ENCODE results near the gene RPUSD3. TPM values are rescaled to one million over a fixed set of nuclear protein-coding genes. Genes with fewer than 3 reads are reported as not detected.

RPUSD3 gene
- total RNA-seq, 1 experiment from 2014 or later, result 54.1 TPM

DNA sequence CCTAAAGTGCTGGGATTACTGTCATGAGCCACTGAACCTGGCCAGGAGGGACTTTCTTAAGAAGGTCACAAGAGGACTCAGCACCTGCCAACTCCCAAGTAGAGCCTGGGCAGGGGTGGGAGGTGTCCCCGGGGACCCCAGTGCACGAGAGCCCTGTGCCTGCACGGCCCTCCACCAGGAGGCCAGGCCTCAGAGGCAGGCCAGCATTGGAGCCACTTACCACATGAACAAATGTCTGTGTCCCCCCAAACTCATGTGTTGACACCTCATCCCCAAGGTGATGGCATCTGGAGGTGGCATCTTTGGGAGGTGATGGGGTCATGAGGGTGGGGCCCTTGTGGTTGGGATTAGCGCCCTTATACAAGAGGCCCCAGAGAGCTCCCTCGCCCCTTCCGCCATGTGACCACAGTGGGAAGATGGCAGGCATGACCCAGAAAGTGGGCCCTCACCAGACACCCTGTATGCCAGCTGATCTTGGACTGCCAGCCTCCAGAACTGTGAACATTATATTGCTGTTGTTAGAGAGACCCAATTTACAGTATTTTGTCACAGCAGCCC is 3.2 kb upstream of the RPUSD3 start:
- H2AFZ ChIP-seq (ENCODE audit: low read length), result no peak overlapping the region
- no peak for DNase-seq
- H3K9ac ChIP-seq (ENCODE audit: low read length), result no peak overlapping the region
- ChIA-PET CTCF (interaction anchor here (0.6 kb wide), 1 partner anchor 79 kb away, joined by 8 read pairs; no protein-coding TSS in a partner anchor), POLR2A (ENCODE audit: unreplicated experiment) (no interaction called here)
- ATAC-seq, result no peak
- no peaks in the 10 kb centered on the region for H3K9me2 ChIP-seq (replicated peaks; ENCODE audit: low read length)
- H3K4me1 ChIP-seq (ENCODE audit: insufficient read depth, low read length), result peaks cover 19% of the 10 kb centered on the region
- H3K4me3 ChIP-seq (ENCODE audit: low read length), result no peak overlapping the region
- H3K4me2 ChIP-seq (ENCODE audit: low read length), result no peak overlapping the region
- no peaks in the 10 kb centered on the region for H3K9me3 ChIP-seq (ENCODE audit: low read length)
- H3K36me3 ChIP-seq (ENCODE audit: low read depth, low read length), result no peaks in the 10 kb centered on the region
- peaks cover 14% of the 10 kb centered on the region for H3K79me2 ChIP-seq (ENCODE audit: low read length)
- intact Hi-C loops (cut with micrococcal nuclease), result loop anchor here (10.0 kb wide), 2 partner anchors 178 to 438 kb away; partner anchors contain the start of gene FANCD2
- no peak for TF ChIP-seq EZH2phosphoT487 (IDR thresholded peaks at IDR 0.05; ENCODE audit: borderline replicate concordance, low read length)
- no peak for TF ChIP-seq EZH2 (IDR thresholded peaks at IDR 0.05; ENCODE audit: low read length, unreplicated experiment)
- no peak for TF ChIP-seq CTCF (conservative IDR thresholded peaks at IDR 0.05; ENCODE audit: low read depth, low read length)
- BruUV-seq (replicated peaks), result no TSS peak
- H3F3A ChIP-seq (ENCODE audit: low read length, unreplicated experiment), result no peaks in the 10 kb centered on the region
- H4K20me1 ChIP-seq (ENCODE audit: low read length), result no peaks in the 10 kb centered on the region
- H3K27ac ChIP-seq (ENCODE audit: low read length), result no peak overlapping the region
- H3K27me3 ChIP-seq (ENCODE audit: low read length), result no peaks in the 10 kb centered on the region

- no peak for TF ChIP-seq EZH2phosphoT487 (IDR thresholded peaks at IDR 0.05; ENCODE audit: borderline replicate concordance, low read length)
- no peak for TF ChIP-seq CTCF (conservative IDR thresholded peaks at IDR 0.05; ENCODE audit: low read depth, low read length)
- TF ChIP-seq EZH2 (IDR thresholded peaks at IDR 0.05; ENCODE audit: low read length, unreplicated experiment), result no peak
- no peaks in the 10 kb centered on the region for H3K9me3 ChIP-seq (ENCODE audit: low read length)
- H2AFZ ChIP-seq (ENCODE audit: low read length), result no peak overlapping the region
- H3K36me3 ChIP-seq (ENCODE audit: low read depth, low read length), result peaks cover 1% of the 10 kb centered on the region
- H3K27me3 ChIP-seq (ENCODE audit: low read length), result no peaks in the 10 kb centered on the region
- intact Hi-C loops (cut with micrococcal nuclease), result loop anchor here (10.0 kb wide), 2 partner anchors 179 to 439 kb away; partner anchors contain the start of gene FANCD2
- peaks cover 14% of the 10 kb centered on the region for H3K79me2 ChIP-seq (ENCODE audit: low read length)
- no peaks in the 10 kb centered on the region for H4K20me1 ChIP-seq (ENCODE audit: low read length)
- ATAC-seq, result no peak
- no peak for DNase-seq
- no TSS peak for BruUV-seq (replicated peaks)
- H3K9ac ChIP-seq (ENCODE audit: low read length), result no peak overlapping the region
- ChIA-PET POLR2A (ENCODE audit: unreplicated experiment) (no interaction called here), CTCF (interaction anchor here (0.6 kb wide), 1 partner anchor 11 kb away, joined by 7 read pairs; no protein-coding TSS in a partner anchor)
- H3K9me2 ChIP-seq (replicated peaks; ENCODE audit: low read length), result no peaks in the 10 kb centered on the region
- H3K4me1 ChIP-seq (ENCODE audit: insufficient read depth, low read length), result peaks cover 19% of the 10 kb centered on the region
- no peak overlapping the region for H3K4me2 ChIP-seq (ENCODE audit: low read length)
- H3K4me3 ChIP-seq (ENCODE audit: low read length), result no peak overlapping the region
- H3F3A ChIP-seq (ENCODE audit: low read length, unreplicated experiment), result no peaks in the 10 kb centered on the region
- H3K27ac ChIP-seq (ENCODE audit: low read length), result no peak overlapping the region
Observed at GRCh38 chr3:9846231-9846630, 2.4 kb upstream of the RPUSD3 start.

GRCh38 chr3:9841015-9841414 is 2.8 kb downstream of the RPUSD3 start:
- Histone ChIP-seq H3K9me2 (replicated peaks; ENCODE audit: low read length) (no peaks in the 10 kb centered on the region), H3K9me3 (ENCODE audit: low read length) (no peaks in the 10 kb centered on the region), H3K4me1 (ENCODE audit: insufficient read depth, low read length) (peaks cover 19% of the 10 kb centered on the region), H3K27me3 (ENCODE audit: low read length) (no peaks in the 10 kb centered on the region), H2AFZ (ENCODE audit: low read length) (no peak overlapping the region), H3K27ac (ENCODE audit: low read length) (no peak overlapping the region), H4K20me1 (ENCODE audit: low read length) (no peaks in the 10 kb centered on the region), H3K36me3 (ENCODE audit: low read depth, low read length) (peaks cover 6% of the 10 kb centered on the region), H3K79me2 (ENCODE audit: low read length) (peaks cover 14% of the 10 kb centered on the region), H3K9ac (ENCODE audit: low read length) (no peak overlapping the region), H3K4me2 (ENCODE audit: low read length) (no peak overlapping the region), H3K4me3 (ENCODE audit: low read length) (no peak overlapping the region), H3F3A (ENCODE audit: low read length, unreplicated experiment) (no peaks in the 10 kb centered on the region)
- no TSS peak for BruUV-seq (replicated peaks)
- POLR2A ChIA-PET (ENCODE audit: unreplicated experiment), result no interaction called here
- intact Hi-C loops (cut with micrococcal nuclease), result loop anchor here (5.0 to 10.0 kb wide), 3 partner anchors 56 to 444 kb away; partner anchors contain the start of gene FANCD2
- DNase-seq (no peak), ATAC-seq (no peak)
- CTCF ChIA-PET, result no interaction called here
- TF ChIP-seq EZH2phosphoT487 (IDR thresholded peaks at IDR 0.05; ENCODE audit: borderline replicate concordance, low read length), result no peak
- TF ChIP-seq CTCF (conservative IDR thresholded peaks at IDR 0.05; ENCODE audit: low read depth, low read length), result no peak
- no peak for TF ChIP-seq EZH2 (IDR thresholded peaks at IDR 0.05; ENCODE audit: low read length, unreplicated experiment)

All from PC-3 (cell line).